ENCODE data around the gene SLC37A4. TPM values are rescaled to one million over a fixed set of nuclear protein-coding genes. Genes with fewer than 3 reads are reported as not detected.

The SLC37A4 gene
- total and polyA plus RNA-seq, 2 of the 13 experiments (the other 11 are each of a cell fraction or from before 2014, with no cell fraction given): 43.0 to 56.1 TPM

GRCh38 chr11:119029340-119030028, 1.2 kb downstream of the SLC37A4 start (continued):
- TF ChIP-seq TBL1XR1 (IDR thresholded peaks at IDR 0.05; ENCODE audit: borderline replicate concordance, low read length, partially characterized antibody) (no peak), SIN3B (IDR thresholded peaks at IDR 0.05; ENCODE audit: low read length) (no peak), SRY (CRISPR knock-in tag; IDR thresholded peaks at IDR 0.05) (no peak; the same call in 1 of the 2 replicates), THAP7 (CRISPR knock-in tag; IDR thresholded peaks at IDR 0.05) (no peak), ZNF3 (CRISPR knock-in tag; IDR thresholded peaks at IDR 0.05) (no peak), TEAD2 (CRISPR knock-in tag; IDR thresholded peaks at IDR 0.05) (no peak), FOXP1 (IDR thresholded peaks at IDR 0.05) (no peak), FOXP1 (CRISPR knock-in tag; IDR thresholded peaks at IDR 0.05) (peak; percentile 44; the same call in 1 of the 2 replicates), REL (CRISPR knock-in tag; conservative IDR thresholded peaks at IDR 0.05) (no peak), DRAP1 (CRISPR knock-in tag; IDR thresholded peaks at IDR 0.05) (peak; percentile 99), ELF3 (CRISPR knock-in tag; IDR thresholded peaks at IDR 0.05) (peak; percentile 55), ZNF556 (CRISPR knock-in tag; IDR thresholded peaks at IDR 0.05; ENCODE audit: borderline replicate concordance) (no peak; the same call in 1 of the 2 replicates), ZNF138 (CRISPR knock-in tag; IDR thresholded peaks at IDR 0.05; ENCODE audit: low read depth) (no peak), ZNF761 (CRISPR knock-in tag; conservative IDR thresholded peaks at IDR 0.05) (peak; percentile 38; the same call in 1 of the 2 replicates), ZEB1 (IDR thresholded peaks at IDR 0.05; ENCODE audit: insufficient replicate concordance, low read depth) (no peak), PBX3 (CRISPR knock-in tag; IDR thresholded peaks at IDR 0.05; ENCODE audit: borderline replicate concordance) (no peak), SNAPC5 (CRISPR knock-in tag; IDR thresholded peaks at IDR 0.05; ENCODE audit: borderline replicate concordance) (no peak)
- TF ChIP-seq, protein P1, sequence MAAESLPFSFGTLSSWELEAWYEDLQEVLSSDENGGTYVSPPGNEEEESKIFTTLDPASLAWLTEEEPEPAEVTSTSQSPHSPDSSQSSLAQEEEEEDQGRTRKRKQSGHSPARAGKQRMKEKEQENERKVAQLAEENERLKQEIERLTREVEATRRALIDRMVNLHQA (CRISPR knock-in tag; IDR thresholded peaks at IDR 0.05): no peak
- TF ChIP-seq, protein P2, sequence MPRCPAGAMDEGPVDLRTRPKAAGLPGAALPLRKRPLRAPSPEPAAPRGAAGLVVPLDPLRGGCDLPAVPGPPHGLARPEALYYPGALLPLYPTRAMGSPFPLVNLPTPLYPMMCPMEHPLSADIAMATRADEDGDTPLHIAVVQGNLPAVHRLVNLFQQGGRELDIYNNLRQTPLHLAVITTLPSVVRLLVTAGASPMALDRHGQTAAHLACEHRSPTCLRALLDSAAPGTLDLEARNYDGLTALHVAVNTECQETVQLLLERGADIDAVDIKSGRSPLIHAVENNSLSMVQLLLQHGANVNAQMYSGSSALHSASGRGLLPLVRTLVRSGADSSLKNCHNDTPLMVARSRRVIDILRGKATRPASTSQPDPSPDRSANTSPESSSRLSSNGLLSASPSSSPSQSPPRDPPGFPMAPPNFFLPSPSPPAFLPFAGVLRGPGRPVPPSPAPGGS (CRISPR knock-in tag; IDR thresholded peaks at IDR 0.05): no peak
- TF ChIP-seq, protein P3, sequence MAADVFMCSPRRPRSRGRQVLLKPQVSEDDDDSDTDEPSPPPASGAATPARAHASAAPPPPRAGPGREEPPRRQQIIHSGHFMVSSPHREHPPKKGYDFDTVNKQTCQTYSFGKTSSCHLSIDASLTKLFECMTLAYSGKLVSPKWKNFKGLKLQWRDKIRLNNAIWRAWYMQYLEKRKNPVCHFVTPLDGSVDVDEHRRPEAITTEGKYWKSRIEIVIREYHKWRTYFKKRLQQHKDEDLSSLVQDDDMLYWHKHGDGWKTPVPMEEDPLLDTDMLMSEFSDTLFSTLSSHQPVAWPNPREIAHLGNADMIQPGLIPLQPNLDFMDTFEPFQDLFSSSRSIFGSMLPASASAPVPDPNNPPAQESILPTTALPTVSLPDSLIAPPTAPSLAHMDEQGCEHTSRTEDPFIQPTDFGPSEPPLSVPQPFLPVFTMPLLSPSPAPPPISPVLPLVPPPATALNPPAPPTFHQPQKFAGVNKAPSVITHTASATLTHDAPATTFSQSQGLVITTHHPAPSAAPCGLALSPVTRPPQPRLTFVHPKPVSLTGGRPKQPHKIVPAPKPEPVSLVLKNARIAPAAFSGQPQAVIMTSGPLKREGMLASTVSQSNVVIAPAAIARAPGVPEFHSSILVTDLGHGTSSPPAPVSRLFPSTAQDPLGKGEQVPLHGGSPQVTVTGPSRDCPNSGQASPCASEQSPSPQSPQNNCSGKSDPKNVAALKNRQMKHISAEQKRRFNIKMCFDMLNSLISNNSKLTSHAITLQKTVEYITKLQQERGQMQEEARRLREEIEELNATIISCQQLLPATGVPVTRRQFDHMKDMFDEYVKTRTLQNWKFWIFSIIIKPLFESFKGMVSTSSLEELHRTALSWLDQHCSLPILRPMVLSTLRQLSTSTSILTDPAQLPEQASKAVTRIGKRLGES (CRISPR knock-in tag; IDR thresholded peaks at IDR 0.05; ENCODE audit: borderline replicate concordance): no peak
- TF ChIP-seq, protein P4, sequence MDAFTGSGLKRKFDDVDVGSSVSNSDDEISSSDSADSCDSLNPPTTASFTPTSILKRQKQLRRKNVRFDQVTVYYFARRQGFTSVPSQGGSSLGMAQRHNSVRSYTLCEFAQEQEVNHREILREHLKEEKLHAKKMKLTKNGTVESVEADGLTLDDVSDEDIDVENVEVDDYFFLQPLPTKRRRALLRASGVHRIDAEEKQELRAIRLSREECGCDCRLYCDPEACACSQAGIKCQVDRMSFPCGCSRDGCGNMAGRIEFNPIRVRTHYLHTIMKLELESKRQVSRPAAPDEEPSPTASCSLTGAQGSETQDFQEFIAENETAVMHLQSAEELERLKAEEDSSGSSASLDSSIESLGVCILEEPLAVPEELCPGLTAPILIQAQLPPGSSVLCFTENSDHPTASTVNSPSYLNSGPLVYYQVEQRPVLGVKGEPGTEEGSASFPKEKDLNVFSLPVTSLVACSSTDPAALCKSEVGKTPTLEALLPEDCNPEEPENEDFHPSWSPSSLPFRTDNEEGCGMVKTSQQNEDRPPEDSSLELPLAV (CRISPR knock-in tag; conservative IDR thresholded peaks at IDR 0.05; ENCODE audit: low read depth): no peak

Data from HepG2 (cell line).